Left kidney (tissue), 8 donors: ENCODE results near the gene KIR3DL1. TPM values are rescaled to one million over a fixed set of nuclear protein-coding genes. Genes with fewer than 3 reads are reported as not detected.
"Not testable (repeated sequence)": the region's sequence is repeated elsewhere in the genome, so short reads cannot be mapped to it uniquely, and the experiment has no call there.

Experiments
- DNase-seq: peaks from one replicate; pipeline ENCODE4 v3.0.0-alpha.2; 2013
- long read RNA-seq, 8 donors: transcript quantifications; one replicate each; lab custom pipeline, GENCODE V29; 2026
- polyA plus RNA-seq: library from polyadenylated mRNA; unstranded; fragments of 120-200 nt; gene quantifications from one replicate; pipeline ENCODE4 v1.2.1, GENCODE V29; 2013; ENCODE audit not compliant: insufficient read length

The KIR3DL1 gene
- polyA plus RNA-seq, result not detected
- long read RNA-seq, donor 1, result 0 reads
- long read RNA-seq, donor 2, result 0 reads
- long read RNA-seq, donor 3, result 0 reads
- long read RNA-seq, donor 4, result 0 reads
- long read RNA-seq, donor 5, result 0 reads
- long read RNA-seq, donor 6, result 0 reads
- long read RNA-seq, donor 7, result 0 reads
- long read RNA-seq, donor 8, result 0 reads

GRCh38 chr19:54816251-54816650, at the start of gene KIR3DL1:
Gene KIR3DL1 (plus strand): TSS chr19:54816468.
- DNase-seq, result not testable (repeated sequence)

DNA sequence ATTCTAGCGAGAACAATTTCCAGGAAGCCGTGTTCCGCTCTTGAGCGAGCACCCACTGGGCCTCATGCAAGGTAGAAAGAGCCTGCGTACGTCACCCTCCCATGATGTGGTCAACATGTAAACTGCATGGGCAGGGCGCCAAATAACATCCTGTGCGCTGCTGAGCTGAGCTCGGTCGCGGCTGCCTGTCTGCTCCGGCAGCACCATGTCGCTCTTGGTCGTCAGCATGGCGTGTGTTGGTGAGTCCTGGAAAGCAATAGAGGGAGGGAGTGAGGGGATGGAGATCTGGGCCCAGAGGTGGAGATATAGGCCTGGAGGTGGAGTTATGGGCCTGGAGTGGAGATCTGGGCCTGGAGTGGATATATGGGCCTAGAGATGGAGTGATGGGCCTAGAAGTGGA, 46.6 kb upstream of the KIR3DL1 start, which contains the start of gene KIR2DL1:
KIR2DL1 (plus strand) TSS at position 148 of the 400 bp plus-strand sequence; CDS start at position 206, 58 bp downstream.
- DNase-seq, result not testable (repeated sequence)

DNA sequence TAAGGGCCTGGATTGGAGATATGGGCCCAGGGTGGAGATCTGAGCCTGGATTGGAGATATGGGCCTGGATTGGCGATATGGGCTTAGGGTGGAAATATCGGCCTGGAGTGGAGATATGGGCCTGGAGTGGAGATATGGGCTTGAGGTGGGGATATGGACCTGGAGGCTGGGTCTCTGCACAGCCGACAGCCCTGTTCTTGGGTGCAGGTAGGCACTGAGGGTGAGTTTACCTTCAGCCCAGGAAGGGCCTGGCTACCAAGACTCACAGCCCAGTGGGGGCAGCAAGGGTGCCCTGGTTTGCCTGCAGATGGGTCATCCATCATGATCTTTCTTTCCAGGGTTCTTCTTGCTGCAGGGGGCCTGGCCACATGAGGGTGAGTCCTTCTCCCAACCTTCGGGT, 45.8 kb upstream of the KIR3DL1 start:
- DNase-seq, result not testable (repeated sequence)

- not testable (repeated sequence) for DNase-seq
Measured at GRCh38 chr19:54771018-54771960, 45.0 kb upstream of the KIR3DL1 start.

DNA sequence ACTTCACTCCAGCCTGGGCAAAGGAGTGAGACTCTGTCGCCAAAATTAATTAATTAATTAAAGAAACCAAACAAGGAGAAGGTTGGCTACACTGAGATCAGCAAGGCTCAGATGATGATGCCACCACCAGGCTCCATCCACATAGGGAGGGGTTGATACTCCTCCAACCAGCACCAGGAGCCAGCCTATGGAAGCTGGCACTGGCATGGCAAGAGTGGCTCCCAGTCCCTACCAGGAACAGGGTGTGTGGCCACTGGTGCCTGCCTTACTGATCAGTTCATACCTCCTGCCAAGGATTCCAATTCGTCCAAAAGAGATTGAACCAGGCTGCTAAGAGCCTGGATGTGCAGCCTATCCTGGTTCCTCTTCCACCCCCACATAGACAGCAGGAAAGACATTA, 43.6 kb upstream of the KIR3DL1 start:
- not testable (repeated sequence) for DNase-seq

GRCh38 chr19:54775095-54775815, 41.0 kb upstream of the KIR3DL1 start:
- not testable (repeated sequence) for DNase-seq

GRCh38 chr19:54775830-54776229, 40.4 kb upstream of the KIR3DL1 start:
- not testable (repeated sequence) for DNase-seq

- not testable (repeated sequence) for DNase-seq
Measured at GRCh38 chr19:54777851-54778250, 38.4 kb upstream of the KIR3DL1 start.

GRCh38 chr19:54778896-54779295, 37.4 kb upstream of the KIR3DL1 start:
- not testable (repeated sequence) for DNase-seq

- DNase-seq, result not testable (repeated sequence)
Measured at GRCh38 chr19:54782916-54783315, 33.4 kb upstream of the KIR3DL1 start.

- DNase-seq, result not testable (repeated sequence)
Measured at GRCh38 chr19:54786091-54786723, 30.1 kb upstream of the KIR3DL1 start.

DNA sequence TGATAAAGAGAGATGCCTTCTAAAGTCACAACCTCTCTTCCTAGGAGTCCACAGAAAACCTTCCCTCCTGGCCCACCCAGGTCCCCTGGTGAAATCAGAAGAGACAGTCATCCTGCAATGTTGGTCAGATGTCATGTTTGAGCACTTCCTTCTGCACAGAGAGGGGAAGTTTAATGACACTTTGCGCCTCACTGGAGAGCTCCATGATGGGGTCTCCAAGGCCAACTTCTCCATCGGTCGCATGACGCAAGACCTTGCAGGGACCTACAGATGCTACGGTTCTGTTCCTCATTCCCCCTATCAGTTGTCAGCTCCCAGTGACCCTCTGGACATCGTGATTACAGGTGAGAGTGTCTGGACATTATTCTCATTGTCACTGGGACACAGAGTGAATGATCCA, 28.1 kb upstream of the KIR3DL1 start:
- DNase-seq, result not testable (repeated sequence)

DNA sequence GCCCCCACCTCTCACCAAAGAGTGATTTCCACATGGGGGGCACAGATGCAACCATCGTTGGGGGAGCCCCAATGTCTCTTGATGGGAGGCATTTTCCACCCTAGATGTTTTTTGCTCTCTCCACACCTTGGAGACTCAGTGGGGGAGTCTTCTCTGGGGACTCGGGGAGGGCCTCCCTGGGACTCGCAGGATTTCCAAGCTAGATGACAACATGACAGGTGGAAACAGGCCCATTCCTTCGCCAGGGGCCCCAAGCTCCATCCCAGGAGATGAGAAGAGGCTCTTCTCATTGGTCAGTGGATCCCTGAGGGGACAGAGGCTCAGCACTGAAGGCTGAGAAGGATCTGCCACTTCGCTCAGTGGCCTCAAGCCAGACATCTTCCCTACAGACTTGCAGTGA, 25.6 kb upstream of the KIR3DL1 start:
- no peak for DNase-seq

- DNase-seq, result no peak
Measured at GRCh38 chr19:54791476-54791875, 24.8 kb upstream of the KIR3DL1 start.

- DNase-seq, result no peak
Measured at GRCh38 chr19:54792814-54793213, 23.5 kb upstream of the KIR3DL1 start.

DNA sequence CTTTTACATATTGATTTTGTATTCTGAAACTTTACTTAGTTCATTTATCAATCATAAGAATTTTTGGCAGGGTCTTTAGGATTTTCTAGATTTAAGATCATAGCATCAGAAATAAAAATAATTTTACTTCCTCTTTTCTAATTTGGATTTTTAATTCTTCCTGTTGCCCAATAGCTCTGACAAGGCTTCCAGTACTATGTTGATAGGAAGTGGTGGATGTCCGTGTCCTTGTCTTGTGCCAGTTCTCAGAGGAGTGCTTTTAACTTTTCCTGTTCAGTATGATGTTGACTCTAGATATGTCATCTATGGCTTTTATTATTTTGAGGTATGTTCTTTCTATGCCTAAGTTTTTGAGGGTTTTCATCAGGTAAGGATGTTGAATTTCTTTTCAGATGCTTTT, 20.5 kb upstream of the KIR3DL1 start:
- DNase-seq, result no peak

GRCh38 chr19:54803410-54803809, 12.9 kb upstream of the KIR3DL1 start, which contains the start of gene KIR2DL4:
Gene KIR2DL4 (plus strand): TSS chr19:54803610. CDS start chr19:54803652, 42 bp downstream.
- DNase-seq, result no peak

GRCh38 chr19:54804101-54804500, 12.2 kb upstream of the KIR3DL1 start:
- no peak for DNase-seq

DNA sequence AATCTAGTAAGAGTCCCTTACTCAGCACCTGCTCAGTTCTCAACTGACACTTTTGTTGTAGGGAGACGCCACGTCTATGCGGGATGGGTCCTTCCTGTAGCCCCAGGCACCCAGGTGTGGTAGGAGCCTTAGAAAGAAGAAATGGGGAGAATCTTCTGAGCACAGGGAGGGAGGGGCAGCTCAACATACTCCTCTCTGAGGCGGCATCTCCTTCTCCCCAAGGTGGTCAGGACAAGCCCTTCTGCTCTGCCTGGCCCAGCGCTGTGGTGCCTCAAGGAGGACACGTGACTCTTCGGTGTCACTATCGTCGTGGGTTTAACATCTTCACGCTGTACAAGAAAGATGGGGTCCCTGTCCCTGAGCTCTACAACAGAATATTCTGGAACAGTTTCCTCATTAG, 11.7 kb upstream of the KIR3DL1 start:
- no peak for DNase-seq

DNA sequence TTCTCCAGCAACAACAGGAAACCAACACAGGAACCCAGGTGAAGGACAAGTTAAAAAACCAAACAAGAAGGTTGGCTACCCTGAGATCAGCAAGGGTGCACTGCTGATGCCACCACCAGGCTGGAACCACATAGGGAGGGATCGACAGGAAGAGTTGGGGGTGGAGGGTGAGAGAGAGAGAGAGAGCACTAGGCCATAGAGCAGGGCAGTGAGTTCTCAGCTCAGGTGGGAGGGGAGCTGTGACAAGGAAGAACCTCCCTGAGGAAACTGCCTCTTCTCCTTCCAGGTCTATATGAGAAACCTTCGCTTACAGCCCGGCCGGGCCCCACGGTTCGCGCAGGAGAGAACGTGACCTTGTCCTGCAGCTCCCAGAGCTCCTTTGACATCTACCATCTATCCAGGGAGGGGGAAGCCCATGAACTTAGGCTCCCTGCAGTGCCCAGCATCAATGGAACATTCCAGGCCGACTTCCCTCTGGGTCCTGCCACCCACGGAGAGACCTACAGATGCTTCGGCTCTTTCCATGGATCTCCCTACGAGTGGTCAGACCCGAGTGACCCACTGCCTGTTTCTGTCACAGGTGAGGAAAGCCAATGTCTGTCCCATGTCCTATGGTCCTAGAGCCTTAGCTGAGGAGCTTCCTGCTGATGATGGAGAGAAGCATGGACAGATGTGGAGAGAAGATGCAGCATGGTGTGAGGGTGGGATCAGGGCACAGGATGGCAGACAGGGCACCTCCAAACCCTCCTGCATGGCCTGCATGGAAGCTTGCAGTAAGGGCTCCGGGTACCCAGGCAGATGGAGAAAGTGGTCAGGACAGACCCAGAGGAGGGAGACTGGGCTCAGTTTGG, 10.4 kb upstream of the KIR3DL1 start:
- no peak for DNase-seq

GRCh38 chr19:54806516-54806838, 9.8 kb upstream of the KIR3DL1 start:
- no peak for DNase-seq
